ENCODE measurements around the gene TFB1M.

- TF ChIP-seq, protein P1, sequence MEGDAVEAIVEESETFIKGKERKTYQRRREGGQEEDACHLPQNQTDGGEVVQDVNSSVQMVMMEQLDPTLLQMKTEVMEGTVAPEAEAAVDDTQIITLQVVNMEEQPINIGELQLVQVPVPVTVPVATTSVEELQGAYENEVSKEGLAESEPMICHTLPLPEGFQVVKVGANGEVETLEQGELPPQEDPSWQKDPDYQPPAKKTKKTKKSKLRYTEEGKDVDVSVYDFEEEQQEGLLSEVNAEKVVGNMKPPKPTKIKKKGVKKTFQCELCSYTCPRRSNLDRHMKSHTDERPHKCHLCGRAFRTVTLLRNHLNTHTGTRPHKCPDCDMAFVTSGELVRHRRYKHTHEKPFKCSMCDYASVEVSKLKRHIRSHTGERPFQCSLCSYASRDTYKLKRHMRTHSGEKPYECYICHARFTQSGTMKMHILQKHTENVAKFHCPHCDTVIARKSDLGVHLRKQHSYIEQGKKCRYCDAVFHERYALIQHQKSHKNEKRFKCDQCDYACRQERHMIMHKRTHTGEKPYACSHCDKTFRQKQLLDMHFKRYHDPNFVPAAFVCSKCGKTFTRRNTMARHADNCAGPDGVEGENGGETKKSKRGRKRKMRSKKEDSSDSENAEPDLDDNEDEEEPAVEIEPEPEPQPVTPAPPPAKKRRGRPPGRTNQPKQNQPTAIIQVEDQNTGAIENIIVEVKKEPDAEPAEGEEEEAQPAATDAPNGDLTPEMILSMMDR (IDR thresholded peaks at IDR 0.05) = no peak
- TF ChIP-seq EZH2phosphoT487 (IDR thresholded peaks at IDR 0.05) = no peak
These were observed 39.9 kb upstream of the TFB1M start for GRCh38 chr6:155354167-155354566.
